ENCODE results near the gene CENPS.
"Not testable (repeated sequence)": the region's sequence is repeated elsewhere in the genome, so short reads cannot be mapped to it uniquely, and the experiment has no call there.

CENPS gene

DNA sequence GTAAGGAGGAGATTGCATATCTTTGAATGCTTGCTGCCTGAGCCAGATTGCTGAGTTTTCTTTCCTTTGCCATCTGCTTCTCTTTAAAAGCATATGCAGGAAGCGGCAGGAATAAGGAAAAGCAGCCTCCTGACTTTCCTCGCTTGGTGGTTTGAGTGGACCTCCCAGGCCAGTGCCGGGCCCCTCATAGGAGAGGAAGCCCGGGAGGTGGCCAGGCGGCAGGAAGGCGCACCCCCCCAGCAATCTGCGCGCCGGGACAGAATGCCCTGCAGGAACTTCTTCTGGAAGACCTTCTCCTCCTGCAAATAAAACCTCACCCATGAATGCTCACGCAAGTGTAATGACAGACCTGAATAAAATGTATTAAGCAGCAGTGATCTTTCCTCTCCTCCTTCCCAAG, 21.1 kb downstream of the CENPS start:
- WGBS, 2 experiments (ENCODE audit: insufficient coverage in 2 of 2): 20 to 31% methylated on average over 8 of the region's 10 CpGs
- H3K36me3 ChIP-seq (ENCODE audit: control insufficient read depth, insufficient read depth, low read length): peaks cover 4% of the 10 kb centered on the region
- no peaks in the 10 kb centered on the region for H3K9me3 ChIP-seq (ENCODE audit: control insufficient read depth, low read length)
- peaks cover 9% of the 10 kb centered on the region for H3K4me1 ChIP-seq (ENCODE audit: control insufficient read depth, insufficient read depth, low read length, poor library complexity, severe bottlenecking)
- H3K27ac ChIP-seq (ENCODE audit: low read depth, low read length, severe bottlenecking): peak overlapping the region; percentile 24
- H3K4me3 ChIP-seq (ENCODE audit: extremely low read depth, insufficient read depth, low read length, poor library complexity, severe bottlenecking): no peak overlapping the region

DNA sequence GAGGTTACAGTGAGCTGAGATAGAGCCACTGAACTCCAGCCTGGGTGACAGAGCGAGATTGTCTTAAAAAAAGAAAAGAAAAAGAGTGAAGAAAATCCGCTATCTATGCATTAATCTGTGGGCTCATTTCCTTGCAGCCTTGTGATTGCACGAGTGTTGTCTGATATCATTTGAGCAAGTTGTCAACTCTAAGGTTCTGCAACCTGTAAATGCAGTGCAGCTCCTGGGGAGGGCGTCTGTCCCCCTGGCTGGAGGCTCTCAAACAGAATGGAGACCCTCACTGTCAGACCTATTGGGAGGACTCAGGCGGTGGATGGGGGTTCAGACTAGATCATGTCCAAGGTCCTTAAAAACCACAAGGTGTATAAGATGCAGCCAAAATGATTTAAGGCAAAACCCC, 25.8 kb downstream of the CENPS start:
- 83 to 93% methylated on average over 3 to 4 of the region's 5 CpGs for WGBS, 2 experiments (ENCODE audit: insufficient coverage in 2 of 2)
- H3K36me3 ChIP-seq (ENCODE audit: control insufficient read depth, insufficient read depth, low read length): peaks cover 31% of the 10 kb centered on the region
- no peaks in the 10 kb centered on the region for H3K9me3 ChIP-seq (ENCODE audit: control insufficient read depth, low read length)
- H3K27ac ChIP-seq (ENCODE audit: low read depth, low read length, severe bottlenecking): no peak overlapping the region
- H3K4me3 ChIP-seq (ENCODE audit: extremely low read depth, insufficient read depth, low read length, poor library complexity, severe bottlenecking): no peak overlapping the region
- H3K4me1 ChIP-seq (ENCODE audit: control insufficient read depth, insufficient read depth, low read length, poor library complexity, severe bottlenecking): peaks cover 16% of the 10 kb centered on the region

DNA sequence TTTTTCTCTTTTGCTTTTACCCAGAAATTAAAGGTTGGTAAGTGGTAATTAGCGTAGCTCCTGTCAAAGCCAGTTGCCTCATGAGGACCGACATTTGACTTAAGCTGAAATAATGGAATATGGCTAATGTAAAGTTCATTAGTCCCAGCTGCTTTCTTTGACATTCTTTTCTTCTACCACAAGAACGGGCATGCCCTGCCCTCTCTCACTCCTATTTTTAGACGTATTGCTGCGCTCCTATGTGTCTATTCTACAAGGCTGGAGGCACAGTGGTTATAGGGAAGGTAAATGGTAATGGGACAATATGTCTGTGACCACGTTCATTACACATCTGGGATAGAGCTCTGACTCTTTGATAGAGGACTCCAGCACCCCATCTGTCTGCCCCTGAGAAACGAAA, 26.4 kb downstream of the CENPS start:
- no peak overlapping the region for H3K4me3 ChIP-seq (ENCODE audit: extremely low read depth, insufficient read depth, low read length, poor library complexity, severe bottlenecking)
- no peak overlapping the region for H3K27ac ChIP-seq (ENCODE audit: low read depth, low read length, severe bottlenecking)
- no peaks in the 10 kb centered on the region for H3K9me3 ChIP-seq (ENCODE audit: control insufficient read depth, low read length)
- 80 to 100% methylated on average over 1 of the region's 7 CpGs for WGBS, 2 experiments (ENCODE audit: insufficient coverage in 2 of 2)
- peaks cover 35% of the 10 kb centered on the region for H3K36me3 ChIP-seq (ENCODE audit: control insufficient read depth, insufficient read depth, low read length)
- H3K4me1 ChIP-seq (ENCODE audit: control insufficient read depth, insufficient read depth, low read length, poor library complexity, severe bottlenecking): peaks cover 10% of the 10 kb centered on the region

DNA sequence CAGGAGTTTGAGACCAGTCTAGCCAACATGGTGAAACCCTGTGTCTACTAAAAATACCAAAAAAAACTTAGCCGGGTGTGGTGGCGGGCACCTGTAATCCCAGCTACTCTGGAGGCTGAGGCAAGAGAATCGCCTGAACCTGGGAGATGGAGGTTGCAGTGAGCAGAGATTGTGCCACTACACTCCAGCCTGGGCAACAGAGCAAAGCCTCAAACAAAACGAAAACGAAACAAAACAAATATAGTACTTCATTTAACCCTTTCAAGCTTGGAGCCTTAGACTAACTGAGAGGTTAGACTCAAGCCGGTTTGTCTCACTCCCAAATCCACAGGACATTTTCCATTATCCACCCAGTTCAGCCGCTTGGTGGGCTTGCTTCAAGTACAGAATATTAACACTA, 27.2 kb downstream of the CENPS start:
- H3K4me1 ChIP-seq (ENCODE audit: control insufficient read depth, insufficient read depth, low read length, poor library complexity, severe bottlenecking); H3K9me3 ChIP-seq (ENCODE audit: control insufficient read depth, low read length); H3K4me3 ChIP-seq (ENCODE audit: extremely low read depth, insufficient read depth, low read length, poor library complexity, severe bottlenecking); H3K27ac ChIP-seq (ENCODE audit: low read depth, low read length, severe bottlenecking): not testable (repeated sequence)
- 89 to 92% methylated on average over 4 to 7 of the region's 7 CpGs for WGBS, 2 experiments (ENCODE audit: insufficient coverage in 2 of 2)
- H3K36me3 ChIP-seq (ENCODE audit: control insufficient read depth, insufficient read depth, low read length): peaks cover 42% of the 10 kb centered on the region

DNA sequence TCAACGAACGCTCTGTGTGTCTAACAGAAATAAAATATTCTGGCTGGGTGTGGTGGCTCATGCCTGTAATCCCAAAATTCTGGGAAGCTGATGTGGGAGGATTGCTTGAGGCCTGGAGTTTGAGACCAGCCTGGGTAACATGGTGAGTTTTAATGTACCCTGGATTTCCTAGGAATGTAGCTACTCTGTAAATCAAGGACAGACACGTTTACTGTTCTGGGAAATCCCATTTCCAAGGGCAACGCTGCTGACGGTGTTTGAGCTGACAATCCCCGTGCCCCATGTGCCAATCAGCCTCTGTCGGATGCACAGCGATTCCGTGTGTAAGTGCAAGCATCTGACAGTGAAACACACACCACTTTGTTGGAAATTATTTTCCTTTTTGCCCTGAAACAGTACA, 27.6 kb downstream of the CENPS start:
- H3K9me3 ChIP-seq (ENCODE audit: control insufficient read depth, low read length): no peaks in the 10 kb centered on the region
- peaks cover 9% of the 10 kb centered on the region for H3K4me1 ChIP-seq (ENCODE audit: control insufficient read depth, insufficient read depth, low read length, poor library complexity, severe bottlenecking)
- 93 to 95% methylated on average over 7 to 9 of the region's 9 CpGs for WGBS, 2 experiments (ENCODE audit: insufficient coverage in 2 of 2)
- peaks cover 46% of the 10 kb centered on the region for H3K36me3 ChIP-seq (ENCODE audit: control insufficient read depth, insufficient read depth, low read length)
- H3K4me3 ChIP-seq (ENCODE audit: extremely low read depth, insufficient read depth, low read length, poor library complexity, severe bottlenecking): no peak overlapping the region
- no peak overlapping the region for H3K27ac ChIP-seq (ENCODE audit: low read depth, low read length, severe bottlenecking)

DNA sequence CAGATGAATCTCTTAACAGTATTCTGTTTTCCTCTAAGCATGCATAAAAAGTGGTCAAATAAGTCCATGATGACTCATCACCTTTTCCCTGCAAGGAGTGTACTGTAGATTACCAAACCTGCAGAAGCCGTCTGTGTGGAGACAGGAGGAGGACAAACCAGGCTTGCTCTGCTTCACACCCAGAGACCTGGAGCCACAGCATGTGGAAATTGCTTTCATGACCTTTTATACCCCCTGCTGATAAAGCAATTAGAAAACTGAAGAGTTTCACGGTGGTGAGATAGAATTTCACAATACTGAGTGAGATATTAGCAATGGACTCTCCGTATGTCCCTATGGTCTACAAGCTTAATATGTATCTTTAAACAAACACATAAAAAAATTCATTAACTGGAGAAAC, 29.0 kb downstream of the CENPS start:
- H3K36me3 ChIP-seq (ENCODE audit: control insufficient read depth, insufficient read depth, low read length): peaks cover 52% of the 10 kb centered on the region
- H3K27ac ChIP-seq (ENCODE audit: low read depth, low read length, severe bottlenecking): no peak overlapping the region
- H3K4me3 ChIP-seq (ENCODE audit: extremely low read depth, insufficient read depth, low read length, poor library complexity, severe bottlenecking): no peak overlapping the region
- no peaks in the 10 kb centered on the region for H3K9me3 ChIP-seq (ENCODE audit: control insufficient read depth, low read length)
- WGBS, 2 experiments (ENCODE audit: insufficient coverage in 2 of 2): 64 to 67% methylated on average over 1 of the region's 3 CpGs
- peaks cover 9% of the 10 kb centered on the region for H3K4me1 ChIP-seq (ENCODE audit: control insufficient read depth, insufficient read depth, low read length, poor library complexity, severe bottlenecking)

DNA sequence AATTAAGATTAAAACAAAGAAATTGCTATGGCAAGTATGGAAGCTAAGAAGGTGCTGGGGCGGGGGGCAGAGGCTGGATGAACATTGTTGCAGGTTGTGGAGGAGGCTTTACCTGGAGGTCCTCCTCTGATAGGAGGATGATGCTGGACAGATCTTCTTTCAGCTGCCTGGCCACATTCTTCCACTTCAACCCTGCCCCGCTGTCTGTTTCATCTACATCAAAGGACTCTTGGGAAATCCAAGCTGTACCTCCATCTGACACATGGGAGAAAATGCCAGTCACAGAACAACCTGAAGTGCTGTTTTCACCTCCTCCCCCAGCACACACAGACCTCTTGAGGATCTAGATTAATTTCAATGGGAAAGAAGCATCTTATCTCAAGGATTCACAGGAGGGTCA, 36.8 kb downstream of the CENPS start:
- WGBS, 2 experiments (ENCODE audit: insufficient coverage in 2 of 2): 92 to 94% methylated on average over 2 of the region's 2 CpGs
- no peak overlapping the region for H3K27ac ChIP-seq (ENCODE audit: low read depth, low read length, severe bottlenecking)
- H3K4me3 ChIP-seq (ENCODE audit: extremely low read depth, insufficient read depth, low read length, poor library complexity, severe bottlenecking): no peak overlapping the region
- no peaks in the 10 kb centered on the region for H3K4me1 ChIP-seq (ENCODE audit: control insufficient read depth, insufficient read depth, low read length, poor library complexity, severe bottlenecking)
- H3K9me3 ChIP-seq (ENCODE audit: control insufficient read depth, low read length): no peaks in the 10 kb centered on the region
- peaks cover 75% of the 10 kb centered on the region for H3K36me3 ChIP-seq (ENCODE audit: control insufficient read depth, insufficient read depth, low read length)

DNA sequence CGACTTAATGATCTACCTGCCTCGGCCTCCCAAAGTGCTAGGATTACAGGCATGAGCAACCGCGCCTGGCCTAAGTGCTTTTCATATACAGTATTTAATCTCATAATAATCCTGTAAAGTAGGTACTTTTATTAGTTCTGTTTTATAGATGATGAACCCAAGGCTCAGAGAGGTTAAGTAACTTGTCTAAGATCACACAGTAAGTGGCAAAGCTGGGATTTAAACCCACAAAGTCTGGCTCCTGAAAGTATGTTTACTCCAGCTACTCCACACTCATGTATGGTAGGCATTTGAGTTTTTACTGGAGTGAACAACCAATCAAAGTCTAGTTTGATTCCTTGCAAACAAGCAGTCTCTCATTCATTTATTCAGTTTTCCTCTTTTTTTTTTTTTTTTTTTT, 39.8 kb downstream of the CENPS start:
- WGBS, 2 experiments (ENCODE audit: insufficient coverage in 2 of 2): 100% methylated on average over 1 to 2 of the region's 4 CpGs
- H3K36me3 ChIP-seq (ENCODE audit: control insufficient read depth, insufficient read depth, low read length): peaks cover 53% of the 10 kb centered on the region
- no peak overlapping the region for H3K4me3 ChIP-seq (ENCODE audit: extremely low read depth, insufficient read depth, low read length, poor library complexity, severe bottlenecking)
- H3K9me3 ChIP-seq (ENCODE audit: control insufficient read depth, low read length): no peaks in the 10 kb centered on the region
- no peaks in the 10 kb centered on the region for H3K4me1 ChIP-seq (ENCODE audit: control insufficient read depth, insufficient read depth, low read length, poor library complexity, severe bottlenecking)
- H3K27ac ChIP-seq (ENCODE audit: low read depth, low read length, severe bottlenecking): no peak overlapping the region

DNA sequence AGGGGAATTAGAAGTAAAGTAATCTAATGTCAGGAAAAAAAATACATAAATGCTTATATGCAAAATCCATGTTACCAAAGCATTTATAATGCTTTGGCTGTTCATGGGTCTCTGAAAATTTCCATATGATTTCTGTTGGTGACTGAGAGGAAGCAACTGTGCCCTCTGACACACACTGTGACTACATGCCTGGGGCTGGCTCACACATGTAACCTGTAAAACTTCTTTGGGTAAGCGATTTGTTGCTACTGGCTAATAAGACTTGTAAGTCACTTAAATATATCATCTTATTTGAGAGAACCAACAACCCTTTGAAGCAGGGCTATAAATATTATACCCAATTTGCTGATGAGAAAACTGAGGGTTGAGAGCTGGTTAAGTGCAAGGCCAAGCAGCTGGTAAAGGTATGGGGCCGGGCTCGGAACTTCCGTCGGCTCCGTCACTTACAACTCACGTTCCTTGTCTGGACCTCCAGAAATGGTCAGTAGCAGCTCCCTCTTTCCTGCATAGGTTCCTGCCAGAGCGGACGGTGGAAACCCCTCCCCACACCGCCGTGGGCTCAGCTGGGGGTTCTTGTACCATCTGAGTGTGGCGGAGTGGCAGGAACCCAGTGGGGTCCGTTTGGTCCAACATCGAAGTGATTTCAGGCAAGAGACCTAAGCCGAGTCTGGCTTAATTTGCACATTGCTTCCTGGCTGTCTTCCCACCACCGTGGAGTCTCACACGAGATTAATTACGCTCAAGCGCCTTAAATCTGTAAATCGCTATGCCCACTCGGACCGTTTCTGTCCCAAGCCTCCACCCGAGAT, 41.4 kb downstream of the CENPS start:
- Histone ChIP-seq H3K4me3 (ENCODE audit: extremely low read depth, insufficient read depth, low read length, poor library complexity, severe bottlenecking) (peak overlapping the region; percentile 66), H3K9me3 (ENCODE audit: control insufficient read depth, low read length) (no peaks in the 10 kb centered on the region), H3K36me3 (ENCODE audit: control insufficient read depth, insufficient read depth, low read length) (peaks cover 39% of the 10 kb centered on the region), H3K27ac (ENCODE audit: low read depth, low read length, severe bottlenecking) (peak overlapping the region; percentile 67), H3K4me1 (ENCODE audit: control insufficient read depth, insufficient read depth, low read length, poor library complexity, severe bottlenecking) (peaks cover 7% of the 10 kb centered on the region)
- 2 to 4% methylated on average over 17 to 22 of the region's 23 CpGs for WGBS, 2 experiments (ENCODE audit: insufficient coverage in 2 of 2)

DNA sequence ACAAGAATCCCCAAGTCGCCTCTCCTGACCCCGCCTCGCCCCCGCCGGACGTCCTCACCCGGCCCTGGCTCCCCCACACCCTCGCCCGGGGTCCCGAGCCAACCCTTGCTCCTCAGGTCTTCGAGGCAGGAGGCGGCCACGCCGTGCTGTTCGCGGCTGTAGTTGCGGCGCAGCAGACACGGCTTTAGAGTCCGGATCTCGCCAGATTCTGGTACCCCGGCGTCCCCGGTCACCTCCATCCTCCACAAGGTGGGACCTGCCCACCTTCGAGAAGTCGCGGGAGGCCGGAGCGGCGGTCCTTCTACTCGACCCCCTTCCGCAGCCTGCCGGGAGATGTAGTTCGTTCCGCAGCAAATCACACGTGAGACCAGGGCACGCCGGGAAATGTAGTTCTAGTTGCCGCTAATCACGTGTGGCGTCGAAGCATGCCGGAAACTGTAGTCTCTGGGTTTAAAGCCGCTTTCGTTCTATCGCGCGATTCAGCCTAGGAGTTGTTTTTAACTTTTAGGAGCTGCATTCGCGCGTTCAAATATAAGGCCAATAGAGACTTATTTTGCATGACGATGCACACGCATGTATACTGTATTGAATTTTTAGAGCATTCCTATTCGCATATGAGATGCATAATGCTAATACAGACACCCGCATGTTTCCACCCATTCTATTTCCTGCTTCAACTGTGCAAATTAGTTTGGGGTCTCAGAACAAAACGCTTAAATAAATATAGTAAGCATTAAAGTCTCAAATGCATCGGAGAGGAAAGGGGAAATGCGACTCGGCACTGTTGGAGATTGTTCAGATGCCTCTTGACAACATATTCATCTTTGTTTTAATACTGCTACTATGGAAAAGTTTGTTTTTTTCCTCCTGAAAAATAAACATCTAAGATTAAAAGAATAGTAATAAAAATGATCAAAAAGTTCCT, 42.2 kb downstream of the CENPS start, which contains the start of gene DFFA:
Gene DFFA, minus strand, starts transcription at position 310 of the 925 bp plus-strand sequence. Its CDS starts 71 bp downstream, at position 239.
- H3K4me1 ChIP-seq (ENCODE audit: control insufficient read depth, insufficient read depth, low read length, poor library complexity, severe bottlenecking): peaks cover 7% of the 10 kb centered on the region
- 2 to 4% methylated on average over 45 to 55 of the region's 59 CpGs for WGBS, 2 experiments (ENCODE audit: insufficient coverage in 2 of 2)
- no peaks in the 10 kb centered on the region for H3K9me3 ChIP-seq (ENCODE audit: control insufficient read depth, low read length)
- peak within 1 kb of the TSS; percentile 66 for H3K4me3 ChIP-seq (ENCODE audit: extremely low read depth, insufficient read depth, low read length, poor library complexity, severe bottlenecking)
- peak within 1 kb of the TSS; percentile 67 for H3K27ac ChIP-seq (ENCODE audit: low read depth, low read length, severe bottlenecking)
- H3K36me3 ChIP-seq (ENCODE audit: control insufficient read depth, insufficient read depth, low read length): peaks cover 32% of the 10 kb centered on the region

All from mesodermal cell (in vitro differentiated cells).